Activated T-helper 9 cell treated with anti-CD3 and anti-CD28 coated beads, Interleukin-2, amount 50 U/mL, for 16 hours (primary cell): ENCODE data around the gene RTTN.

Experiments used
- DNase-seq: peaks from one replicate; pipeline ENCODE4 v3.0.0-alpha.2; 2020; ENCODE audit warnings: low read depth

Gene RTTN

DNA sequence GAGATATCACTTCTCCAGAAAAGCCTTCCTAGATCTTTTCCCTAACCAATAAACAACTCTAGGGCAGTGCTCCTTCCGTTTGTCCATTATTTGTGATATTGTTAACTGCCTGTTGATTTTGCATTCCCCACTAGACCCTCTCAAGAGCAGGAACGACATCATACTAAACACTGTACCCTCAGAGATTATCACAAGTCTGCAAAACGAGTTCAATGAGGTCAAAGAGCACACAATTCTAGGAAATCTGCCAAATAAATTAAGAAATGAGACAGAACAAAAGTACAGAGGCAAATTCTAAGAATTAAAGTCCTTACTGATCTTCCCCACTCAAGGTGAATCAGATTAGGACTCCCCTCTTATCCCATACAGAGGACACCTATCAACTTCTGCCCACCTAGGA, 7.6 kb downstream of the RTTN start:
- no peak for DNase-seq

DNA sequence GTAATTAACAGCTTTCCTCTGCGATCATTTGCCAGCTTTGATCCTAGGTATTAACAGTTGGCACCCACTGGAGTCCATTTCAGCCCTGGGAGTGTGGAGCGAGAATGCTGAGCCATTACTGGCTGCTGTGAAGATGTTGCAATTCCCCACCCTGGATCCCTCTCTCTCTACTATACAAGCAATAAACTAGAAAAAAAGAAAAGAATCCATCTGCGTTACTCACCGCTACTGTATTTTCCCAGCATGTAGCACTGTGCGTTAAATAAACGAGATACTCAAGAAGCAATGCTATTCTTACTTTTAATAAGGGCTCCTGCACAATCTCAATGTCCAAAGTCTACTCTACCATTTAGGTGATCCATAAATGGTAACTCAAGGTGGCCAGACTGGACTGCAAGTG, 8.5 kb downstream of the RTTN start:
- DNase-seq: no peak

GRCh38 chr18:70195852-70196434, 9.5 kb downstream of the RTTN start:
- no peak for DNase-seq

DNA sequence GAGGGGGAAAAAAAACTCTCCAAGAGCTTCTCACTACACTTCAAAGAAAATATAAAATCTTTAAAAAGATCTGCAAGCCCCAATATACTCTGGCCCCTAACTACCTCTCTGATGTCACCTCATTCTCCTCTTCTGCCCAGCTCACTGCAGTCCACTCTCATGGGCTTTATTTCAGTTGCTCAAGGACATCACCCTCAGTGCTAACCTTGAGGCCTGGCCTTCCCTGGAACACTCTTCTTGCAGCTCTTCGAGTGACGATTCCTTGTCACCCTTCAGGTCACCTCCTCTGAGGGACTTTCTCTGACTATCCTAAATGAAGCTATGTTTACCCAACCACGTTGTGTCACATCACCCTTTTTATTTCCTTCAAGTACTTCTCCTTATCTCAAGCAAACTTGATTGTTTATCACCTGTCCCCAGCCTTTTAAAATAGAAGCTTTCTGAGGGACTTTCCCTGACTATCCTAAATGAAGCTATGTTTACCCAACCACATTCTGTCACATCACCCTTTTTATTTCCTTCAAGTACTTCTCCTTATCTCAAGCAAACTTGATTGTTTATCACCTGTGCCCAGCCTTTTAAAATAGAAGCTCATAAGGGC, 10.4 kb downstream of the RTTN start:
- no peak for DNase-seq

DNA sequence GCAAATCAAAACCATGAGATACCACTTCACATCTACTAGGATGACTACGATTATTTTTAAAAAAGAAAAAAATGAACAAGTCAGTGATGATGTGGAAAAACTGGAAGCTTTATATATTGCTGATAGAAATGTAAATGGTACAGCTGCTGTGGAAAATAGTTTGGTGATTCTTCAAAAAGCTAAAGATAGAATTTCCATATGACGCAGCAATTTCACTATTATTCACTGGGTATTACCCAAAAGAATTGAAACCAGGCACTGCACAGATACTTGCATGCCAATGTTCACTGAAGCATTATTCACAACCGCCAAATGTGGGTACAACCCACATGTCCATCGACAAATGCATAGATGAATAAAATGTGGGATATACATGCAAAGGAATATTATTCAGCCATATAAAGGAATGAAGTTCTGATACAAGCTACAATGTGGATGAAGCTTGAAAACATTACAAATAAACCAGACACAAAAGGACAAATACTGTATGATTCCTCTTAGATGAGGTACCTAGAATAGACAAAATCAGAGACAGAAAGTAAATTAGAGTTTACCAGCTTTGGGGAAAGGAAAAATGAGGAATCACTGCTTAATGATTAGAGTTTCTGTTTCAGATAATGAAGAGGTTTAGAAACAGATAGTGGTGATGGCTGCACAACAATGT, 11.1 kb downstream of the RTTN start:
- DNase-seq: no peak

DNA sequence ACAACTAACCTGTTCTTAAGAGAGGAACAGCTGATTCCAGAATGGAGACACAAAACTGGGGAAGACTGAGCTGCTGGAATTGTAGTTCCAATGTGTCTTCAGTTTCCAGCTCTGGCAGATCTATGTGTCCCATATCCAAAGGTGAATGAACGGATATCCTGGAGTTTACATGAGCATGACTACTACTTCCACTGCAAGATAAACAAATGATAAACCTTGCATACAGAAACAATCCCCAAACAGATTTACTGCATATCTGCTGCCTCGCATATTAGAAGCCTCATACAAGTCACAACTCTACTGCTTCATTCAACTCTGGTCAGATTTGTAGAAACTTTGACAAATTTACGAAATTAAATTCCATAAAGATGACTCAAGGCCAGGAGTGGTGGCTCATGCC, 15.0 kb downstream of the RTTN start:
- DNase-seq: no peak

- DNase-seq: no peak
These were observed 17.4 kb downstream of the RTTN start for GRCh38 chr18:70188113-70188512.

GRCh38 chr18:70183441-70183840, 22.0 kb downstream of the RTTN start:
- DNase-seq: no peak

GRCh38 chr18:70182548-70182947, 22.9 kb downstream of the RTTN start:
- DNase-seq: no peak

DNA sequence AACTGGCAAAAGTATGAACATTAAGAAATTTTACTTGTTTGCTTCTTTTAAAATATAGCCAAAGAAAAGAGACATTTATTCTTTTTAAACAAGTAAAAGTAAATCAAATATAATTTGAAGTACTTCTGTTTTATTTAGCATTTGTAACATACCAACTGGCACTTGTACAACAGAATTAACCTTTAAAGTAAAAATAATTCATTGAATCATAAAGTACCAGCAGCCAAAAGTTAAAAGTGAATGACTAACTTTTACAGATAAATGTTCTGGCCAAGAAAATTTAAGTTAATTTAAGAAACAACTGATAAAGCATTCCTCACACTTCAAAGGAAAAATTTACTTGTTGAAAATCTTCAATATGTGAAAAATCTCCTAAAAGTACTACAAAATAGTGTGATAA, 23.8 kb downstream of the RTTN start:
- no peak for DNase-seq

- DNase-seq: no peak
These were observed 24.5 kb downstream of the RTTN start for GRCh38 chr18:70181015-70181414.

GRCh38 chr18:70176537-70176936, 28.9 kb downstream of the RTTN start:
- DNase-seq: no peak

- no peak for DNase-seq
These were observed 30.3 kb downstream of the RTTN start for GRCh38 chr18:70175216-70175615.

- no peak for DNase-seq
These were observed 33.3 kb downstream of the RTTN start for GRCh38 chr18:70172225-70172624.

DNA sequence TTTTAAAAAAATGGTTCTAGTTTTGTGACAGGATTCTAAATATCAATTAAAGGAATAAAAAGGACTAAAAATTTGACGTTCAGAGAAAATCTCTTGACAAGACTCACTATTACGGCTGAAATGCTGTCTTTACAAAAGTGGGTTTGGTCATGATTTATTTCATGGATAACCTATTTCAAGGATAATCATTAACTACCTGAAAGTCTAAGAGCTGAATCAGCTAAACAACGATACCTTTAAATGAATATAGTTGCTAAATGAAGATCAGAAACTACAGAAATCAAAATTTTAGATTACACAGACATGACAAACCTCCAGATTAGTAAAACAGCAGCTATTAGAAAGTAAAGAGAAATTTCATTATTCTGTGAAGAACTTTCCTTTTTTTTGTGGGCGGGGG, 35.7 kb downstream of the RTTN start:
- no peak for DNase-seq

DNA sequence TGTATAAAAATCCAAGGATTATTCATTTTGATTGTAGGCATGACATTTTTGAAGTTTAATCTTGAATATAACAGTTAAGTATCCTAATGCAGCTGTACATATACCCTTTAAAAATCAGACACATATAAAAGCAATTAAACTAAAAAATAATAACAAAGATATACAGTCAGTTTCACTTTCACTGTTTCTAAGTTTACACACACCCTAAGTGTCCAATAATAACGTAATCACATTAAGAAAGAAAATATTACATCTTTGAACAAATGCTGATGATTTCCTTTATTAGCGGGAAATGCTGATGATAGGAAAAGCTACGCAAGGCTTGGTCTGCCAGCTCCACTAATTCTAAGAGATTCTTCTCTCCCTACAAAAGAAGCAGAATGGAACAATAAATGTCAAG, 38.8 kb downstream of the RTTN start:
- no peak for DNase-seq

DNA sequence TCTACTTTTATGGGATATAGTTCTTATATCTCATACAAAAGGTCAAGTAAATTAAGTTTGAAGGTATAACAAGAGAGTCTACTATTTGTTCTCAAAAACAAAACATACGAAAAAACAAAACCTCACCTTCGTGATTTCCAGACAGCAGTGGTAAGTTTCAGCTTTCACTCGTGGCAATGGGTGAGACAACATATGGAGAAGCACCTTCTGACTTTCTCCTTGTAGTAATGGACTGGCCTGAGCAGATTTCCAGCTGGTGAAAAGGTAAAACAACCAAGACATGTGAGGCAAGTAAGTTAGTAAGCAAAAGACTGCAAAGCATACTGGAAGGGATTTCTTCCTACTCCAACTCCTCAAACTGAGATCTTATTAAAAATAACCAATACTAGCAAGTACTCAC, 39.6 kb downstream of the RTTN start:
- DNase-seq: no peak

DNA sequence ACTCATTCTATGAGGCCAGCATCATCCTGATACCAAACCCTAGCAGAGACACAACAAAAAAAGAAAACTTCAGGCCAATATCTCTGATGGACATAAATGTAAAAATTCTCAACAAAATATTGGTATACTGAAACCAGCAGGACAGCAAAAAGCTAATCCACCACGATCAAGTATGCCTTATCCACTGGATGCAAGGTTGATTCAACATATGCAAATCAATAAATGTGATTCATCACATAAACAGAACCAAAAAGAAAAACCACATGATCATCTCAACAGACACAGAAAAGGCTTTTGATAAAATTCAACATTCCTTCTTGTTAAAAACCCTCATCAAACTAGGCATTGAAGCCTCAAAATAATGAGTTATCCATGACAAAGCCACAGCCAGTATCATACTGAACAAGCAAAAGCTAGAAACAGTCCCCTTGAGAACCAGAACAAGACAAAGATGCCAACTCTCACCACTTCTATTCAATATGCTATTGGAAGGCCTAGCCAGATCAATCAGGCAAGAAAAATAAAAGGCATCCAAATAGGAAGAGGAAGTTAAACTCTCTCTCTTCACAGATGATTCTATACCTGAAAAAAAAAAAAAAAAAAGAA, 45.3 kb downstream of the RTTN start:
- DNase-seq: no peak

GRCh38 chr18:70158992-70159717, 46.3 kb downstream of the RTTN start:
- no peak for DNase-seq

DNA sequence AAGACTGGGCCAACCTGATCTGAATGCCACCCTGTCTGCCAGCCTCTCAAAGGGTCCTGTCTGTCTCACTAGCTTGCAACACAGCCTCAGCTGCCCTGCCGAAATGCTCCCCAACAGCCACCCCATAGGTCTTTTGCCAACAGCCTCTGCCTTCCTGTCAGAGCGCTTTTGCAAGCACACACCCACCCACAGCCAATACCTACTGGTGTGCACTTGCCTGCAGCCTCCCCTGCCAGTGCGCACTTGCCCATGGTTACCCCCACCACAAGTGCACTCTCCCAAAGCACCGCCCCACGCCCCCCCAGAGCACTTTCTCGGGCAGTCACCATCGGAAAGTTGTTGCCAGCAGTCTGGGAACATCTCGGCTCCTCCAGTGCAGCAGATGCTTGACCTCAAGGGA, 48.6 kb downstream of the RTTN start:
- no peak for DNase-seq

DNA sequence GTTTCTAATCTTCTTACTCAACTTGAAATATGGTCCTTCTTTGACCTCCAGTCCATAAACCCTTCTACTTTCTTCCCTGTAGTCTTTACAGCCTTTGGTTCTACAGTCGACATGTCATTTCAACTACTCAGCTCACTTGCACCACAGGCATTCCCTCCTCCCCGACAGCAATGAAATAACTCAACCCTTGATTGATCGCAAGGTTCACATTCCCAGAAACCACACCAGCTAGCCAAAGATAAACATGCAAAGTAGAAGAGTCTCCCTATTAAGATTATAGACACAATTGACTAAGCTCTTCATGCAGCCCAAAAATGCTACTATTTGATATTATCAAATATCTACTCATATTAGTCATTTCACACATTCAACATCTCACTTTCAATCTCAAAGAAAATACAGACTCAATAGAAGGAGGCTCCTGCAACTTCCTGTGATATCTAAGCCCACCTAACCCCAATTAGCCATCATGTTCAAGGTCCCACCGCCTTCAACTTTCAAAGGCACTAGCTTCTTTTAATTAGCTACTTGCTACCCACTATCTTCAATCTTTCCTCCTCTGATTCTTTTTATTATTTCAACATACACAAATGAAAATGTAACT, 50.8 kb downstream of the RTTN start:
- no peak for DNase-seq

DNA sequence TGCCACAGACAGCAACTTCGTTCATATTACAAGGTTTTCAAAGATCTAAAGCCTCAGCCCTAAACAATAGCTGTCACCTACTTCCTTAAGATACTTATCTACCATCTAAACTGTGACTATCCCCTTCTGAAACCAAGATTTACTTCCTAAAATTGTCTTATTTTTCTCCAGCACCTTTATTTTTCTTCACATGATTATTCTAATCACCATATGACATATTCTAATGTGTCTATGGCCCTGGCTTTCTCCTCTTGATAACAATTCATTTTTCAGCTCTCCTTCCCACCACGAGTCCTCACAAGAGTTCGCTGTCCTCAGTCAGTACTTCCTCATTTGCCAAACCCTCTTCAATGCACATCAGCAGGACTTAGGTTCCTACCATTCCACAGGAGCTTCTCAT, 53.9 kb downstream of the RTTN start:
- DNase-seq: no peak
